DOHH2 (cell line): ENCODE data around the gene DENND11.

Experiments
- CTCF ChIP-seq: fragments of 200-600 bp; sonication (generic); IDR thresholded peaks from one replicate; pipeline ENCODE4 v1.5.1; 2014; ENCODE audit warnings: antibody characterized with exemption, mild to moderate bottlenecking, low read depth, low read length; ENCODE audit not compliant: poor library complexity, severe bottlenecking
- EZH2phosphoT487 ChIP-seq: fragments of 200-600 bp; sonication (generic); IDR thresholded peaks from 2 replicates; pipeline ENCODE4 v1.6.1; 2017; ENCODE audit warnings: borderline replicate concordance, mild to moderate bottlenecking, antibody characterized with exemption, low read length, moderate library complexity, mixed read lengths

- TF ChIP-seq CTCF (no peak), EZH2phosphoT487 (no peak)
Measured at GRCh38 chr7:141748396-141748795, 46.4 kb upstream of the DENND11 start.
